Measurements from ENCODE around the gene TSNAX.
A peak's percentile ranks its signal among the peaks of the same experiment; 100 is the strongest.

The TSNAX gene

DNA sequence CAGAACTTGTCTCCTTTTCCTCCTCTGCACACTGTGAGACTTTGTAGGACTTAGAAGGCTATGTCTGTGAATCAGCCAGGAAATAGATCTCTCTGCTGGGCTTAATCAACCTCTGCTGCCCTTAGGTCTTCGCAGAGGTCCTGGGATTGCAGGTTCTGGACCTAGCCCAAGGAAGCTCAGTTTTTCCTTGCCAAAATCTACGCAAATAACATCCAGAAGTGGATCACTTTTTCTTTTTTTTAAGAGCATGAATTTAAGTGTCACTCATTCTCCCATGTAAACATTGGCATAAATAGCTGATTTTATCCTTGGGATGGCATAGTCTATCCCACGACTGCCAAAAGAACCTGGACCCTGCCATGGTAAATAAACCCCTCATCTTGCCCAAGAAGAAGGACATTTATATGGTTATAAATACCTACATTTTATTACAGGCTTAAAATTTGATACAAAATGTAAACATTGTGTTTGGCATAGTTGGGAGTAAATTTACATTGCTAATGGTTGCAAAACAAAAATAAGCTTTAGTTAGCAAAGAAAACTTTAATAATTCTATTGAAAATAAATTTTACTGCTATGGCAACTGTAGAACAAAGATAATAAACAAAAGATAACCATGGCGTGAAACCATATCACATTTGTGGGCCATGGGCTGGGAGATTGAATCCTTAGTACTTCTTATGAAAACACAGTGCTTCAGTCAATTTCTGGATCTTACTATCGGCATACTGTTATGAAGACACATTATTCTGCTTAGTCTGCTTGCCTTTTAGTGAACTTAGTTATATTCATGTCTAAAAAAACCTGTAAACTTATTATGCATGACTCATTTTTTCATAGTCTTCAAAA lies 73.6 kb downstream of the TSNAX start:
- DNase-seq (ENCODE audit: low read depth in 2 of 2) = no peak

DNA sequence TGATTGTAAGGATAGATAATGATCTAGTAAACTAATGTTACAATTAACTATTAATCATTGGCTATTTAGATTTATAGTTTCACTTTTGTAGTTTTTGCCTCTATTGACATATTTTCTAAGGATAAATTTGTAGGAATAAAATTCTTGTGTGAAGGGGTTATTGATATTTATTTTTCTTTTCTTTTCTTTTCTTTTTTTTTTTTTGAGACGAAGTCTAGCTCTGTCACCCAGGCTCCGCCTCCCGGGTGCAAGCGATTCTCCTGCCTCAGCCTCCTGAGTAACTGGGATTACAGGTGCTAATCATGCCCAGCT lies 74.2 kb downstream of the TSNAX start:
- DNase-seq (ENCODE audit: low read depth in 2 of 2) = no peak

DNA sequence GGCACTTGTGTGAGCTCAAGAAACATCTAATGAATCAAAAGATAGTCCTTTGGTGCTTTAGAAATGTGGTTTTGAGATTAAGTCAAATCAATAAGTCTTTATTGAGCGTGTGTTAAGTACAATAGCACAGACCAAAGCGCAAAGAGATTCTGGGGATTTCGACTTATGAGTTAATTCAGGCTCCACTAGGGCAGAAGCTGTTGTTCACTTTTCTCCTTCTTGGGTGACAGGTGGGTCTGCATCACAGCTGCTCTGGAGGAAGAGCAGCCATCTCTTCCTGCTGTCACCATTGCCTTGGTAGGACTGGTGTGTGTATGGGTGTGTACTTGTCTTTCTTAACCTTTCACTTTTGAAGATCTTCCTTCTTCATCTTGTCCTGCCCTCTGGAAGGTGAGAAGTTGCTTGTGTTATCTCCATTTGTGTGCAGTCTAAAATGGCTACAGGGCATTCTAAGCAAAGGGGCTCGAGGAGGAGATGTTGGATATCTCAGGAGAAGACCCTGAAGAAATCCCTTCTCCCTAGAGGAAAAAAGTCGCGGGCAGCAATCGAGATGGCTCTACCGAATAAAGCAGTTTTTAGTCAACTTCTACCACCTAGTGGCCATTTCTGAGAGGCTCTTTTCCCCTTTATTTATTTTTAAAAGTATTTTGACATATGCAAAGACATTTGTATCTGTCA lies 75.3 kb downstream of the TSNAX start:
- no peak for DNase-seq (ENCODE audit: low read depth in 2 of 2)

DNA sequence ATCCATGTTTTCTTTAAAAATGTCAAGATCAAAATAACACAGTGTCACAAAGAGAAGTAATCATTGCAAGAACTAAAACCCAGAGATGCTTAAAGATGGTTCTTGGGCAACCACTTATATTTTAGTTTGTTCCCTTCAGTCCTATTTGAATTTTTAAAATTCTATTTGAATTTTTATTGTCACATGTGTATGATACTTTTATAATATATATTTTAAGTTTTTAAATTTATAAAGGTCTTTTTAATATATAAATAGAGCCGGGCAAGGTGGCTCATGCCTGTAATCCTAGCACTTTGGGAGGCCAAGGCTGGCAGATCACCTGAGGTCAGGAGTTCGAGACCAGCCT lies 75.8 kb downstream of the TSNAX start:
- no peak for DNase-seq (ENCODE audit: low read depth in 2 of 2)

DNA sequence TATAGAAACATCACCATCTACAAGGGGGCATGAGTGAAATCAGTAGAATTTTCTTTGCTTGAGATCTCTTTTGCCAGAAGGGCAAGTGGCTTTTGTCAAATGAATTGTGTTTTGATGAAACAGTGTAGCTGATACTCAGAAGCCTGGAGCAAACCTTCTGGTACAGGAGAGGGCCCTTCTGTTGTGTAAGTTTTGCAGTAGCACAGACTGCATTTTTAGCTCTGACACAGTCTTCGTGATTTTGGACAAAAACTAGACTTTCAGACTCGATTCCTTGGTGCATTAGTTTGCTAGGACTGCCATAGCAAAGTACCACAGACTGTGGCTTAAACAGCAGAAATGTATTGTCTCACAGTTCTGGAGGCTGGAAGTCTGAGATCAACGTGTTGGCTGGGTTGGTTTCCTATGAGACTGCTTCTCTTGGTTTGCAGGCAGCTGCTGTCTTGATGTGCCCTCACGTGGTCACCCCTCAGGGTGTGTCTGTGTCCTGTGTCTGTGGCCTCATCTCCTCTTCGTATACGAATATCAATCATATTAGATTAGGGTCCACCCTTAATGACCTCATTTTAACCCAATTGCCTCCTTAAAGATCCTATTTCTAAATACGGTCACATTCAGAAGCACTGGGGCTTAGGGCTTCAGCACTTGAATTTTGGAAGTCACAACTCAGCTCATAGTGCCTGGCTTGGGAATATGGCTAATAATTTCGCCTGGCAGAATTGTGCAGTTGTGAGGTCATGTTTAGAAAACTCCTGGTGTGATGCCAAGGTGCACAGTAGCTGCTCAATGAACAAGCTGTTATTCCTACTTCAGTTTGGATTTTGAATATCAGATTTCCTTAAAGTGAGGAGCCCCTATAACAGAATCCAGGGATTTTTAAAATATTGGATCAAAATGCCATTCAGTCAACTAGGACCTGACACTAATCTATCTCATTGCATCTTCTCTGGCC lies 77.0 kb downstream of the TSNAX start:
- no peak for DNase-seq (ENCODE audit: low read depth in 2 of 2)

DNA sequence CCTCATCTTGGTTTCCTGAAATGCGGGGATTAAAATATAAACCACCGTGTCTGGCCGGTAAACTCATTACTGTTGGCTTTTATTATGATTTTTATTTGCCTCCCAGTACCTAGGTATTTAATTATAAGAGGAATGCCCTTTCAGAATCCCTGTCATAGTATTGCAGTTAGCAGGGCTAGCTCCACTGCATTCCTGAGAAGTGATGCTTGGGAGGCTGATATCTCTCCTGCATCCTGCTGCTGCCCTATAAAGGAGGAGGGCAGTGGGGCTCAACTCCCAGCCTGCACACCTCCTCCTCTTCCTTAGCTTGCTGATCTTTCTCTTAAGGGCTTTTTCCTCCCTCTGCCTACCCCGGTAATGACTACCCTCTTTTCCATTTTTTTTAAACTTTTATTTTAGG lies 78.2 kb downstream of the TSNAX start:
- DNase-seq (ENCODE audit: low read depth in 2 of 2) = no peak

DNA sequence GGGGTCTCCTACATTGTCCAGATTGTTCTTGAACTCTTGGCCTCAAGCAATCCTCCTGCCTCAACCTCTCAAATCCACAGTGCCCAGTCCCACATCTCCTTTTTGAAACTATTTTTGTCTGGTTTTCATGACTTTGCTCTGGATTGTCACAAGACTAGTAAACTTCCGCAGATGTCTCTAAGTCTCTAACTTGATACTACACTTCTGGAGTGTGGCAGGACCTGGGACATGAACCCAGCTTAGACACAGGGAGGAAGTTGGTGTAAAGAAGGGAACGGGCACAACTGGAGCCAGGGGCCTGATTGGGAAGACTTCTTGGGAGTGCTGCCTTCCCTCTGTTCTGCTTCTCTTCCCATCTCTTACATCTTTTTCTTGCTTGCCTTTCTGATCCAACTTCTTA lies 81.9 kb downstream of the TSNAX start:
- DNase-seq (ENCODE audit: low read depth in 2 of 2) = no peak

DNA sequence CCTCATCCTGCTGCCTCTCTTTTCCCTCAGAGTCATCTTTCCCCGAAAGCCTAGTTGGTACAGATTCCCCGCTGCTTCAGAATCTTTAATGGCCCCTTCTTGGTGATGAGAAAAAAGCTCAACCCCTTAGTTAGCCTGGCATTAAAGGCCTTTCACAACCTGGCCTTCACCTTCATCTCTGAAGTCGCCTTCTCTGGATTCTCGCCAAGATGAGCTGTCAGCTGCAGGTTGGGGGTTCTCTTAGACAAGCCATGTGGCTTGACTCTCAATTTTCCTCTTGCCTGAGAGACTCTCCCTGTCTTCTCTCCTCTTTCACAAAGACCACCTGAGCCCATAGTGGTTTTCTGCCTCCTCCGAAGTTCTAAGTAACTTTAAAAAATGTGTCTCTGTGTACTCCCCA lies 82.6 kb downstream of the TSNAX start:
- no peak for DNase-seq (ENCODE audit: low read depth in 2 of 2)

DNA sequence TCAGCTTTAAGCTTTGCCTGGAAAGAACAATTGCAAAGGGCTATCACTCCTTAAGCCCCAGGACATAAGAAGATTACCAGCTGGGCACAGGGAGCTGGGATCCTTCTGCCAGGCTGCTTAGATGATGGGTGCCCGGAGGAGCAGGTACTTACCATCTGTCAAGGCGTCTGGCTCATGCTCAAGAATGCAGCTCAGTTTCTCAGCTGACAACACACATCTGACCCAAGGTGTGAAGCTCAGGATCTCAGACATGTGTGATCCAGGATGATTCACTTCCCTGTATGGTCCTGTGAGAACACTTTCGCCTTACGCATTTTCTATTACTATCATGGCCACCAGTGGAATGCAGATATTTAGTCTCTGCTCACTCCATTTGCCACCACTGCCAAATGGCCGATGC lies 83.4 kb downstream of the TSNAX start:
- DNase-seq (ENCODE audit: low read depth in 2 of 2) = no peak

DNA sequence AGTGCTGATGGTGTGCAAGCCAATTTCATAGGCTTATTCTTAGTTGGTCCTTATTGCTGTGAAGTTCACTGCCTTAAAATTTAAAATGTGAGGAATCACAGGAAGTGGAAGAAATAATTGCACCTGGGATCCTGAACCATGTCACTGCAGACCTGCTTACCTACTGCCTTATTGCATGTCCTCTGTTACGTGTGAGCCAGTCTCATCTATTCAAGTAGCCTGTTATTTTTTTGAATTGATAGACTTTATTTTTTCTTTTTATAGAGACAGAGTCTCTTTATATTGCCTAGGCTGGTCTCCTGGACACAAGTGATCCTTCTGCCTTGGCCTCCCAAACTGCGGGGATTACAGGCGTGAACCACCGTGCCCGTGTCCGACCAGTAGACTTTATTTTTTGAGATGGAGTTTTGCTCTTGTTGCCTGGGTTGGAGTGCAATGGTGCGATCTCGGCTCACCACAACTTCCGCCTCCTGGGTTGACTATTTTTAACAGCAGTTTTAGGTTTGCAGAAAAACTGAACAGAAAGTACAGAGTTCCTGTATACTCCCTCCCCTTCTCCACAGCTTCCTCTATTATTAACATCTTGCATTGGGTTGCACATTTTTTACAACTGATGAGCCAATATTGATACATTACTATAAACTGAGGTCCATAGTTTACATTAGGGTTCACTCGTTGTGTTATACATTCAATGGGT lies 84.1 kb downstream of the TSNAX start:
- peak in 1 of 2 donors; percentile 17 for DNase-seq (ENCODE audit: low read depth in 2 of 2)

DNA sequence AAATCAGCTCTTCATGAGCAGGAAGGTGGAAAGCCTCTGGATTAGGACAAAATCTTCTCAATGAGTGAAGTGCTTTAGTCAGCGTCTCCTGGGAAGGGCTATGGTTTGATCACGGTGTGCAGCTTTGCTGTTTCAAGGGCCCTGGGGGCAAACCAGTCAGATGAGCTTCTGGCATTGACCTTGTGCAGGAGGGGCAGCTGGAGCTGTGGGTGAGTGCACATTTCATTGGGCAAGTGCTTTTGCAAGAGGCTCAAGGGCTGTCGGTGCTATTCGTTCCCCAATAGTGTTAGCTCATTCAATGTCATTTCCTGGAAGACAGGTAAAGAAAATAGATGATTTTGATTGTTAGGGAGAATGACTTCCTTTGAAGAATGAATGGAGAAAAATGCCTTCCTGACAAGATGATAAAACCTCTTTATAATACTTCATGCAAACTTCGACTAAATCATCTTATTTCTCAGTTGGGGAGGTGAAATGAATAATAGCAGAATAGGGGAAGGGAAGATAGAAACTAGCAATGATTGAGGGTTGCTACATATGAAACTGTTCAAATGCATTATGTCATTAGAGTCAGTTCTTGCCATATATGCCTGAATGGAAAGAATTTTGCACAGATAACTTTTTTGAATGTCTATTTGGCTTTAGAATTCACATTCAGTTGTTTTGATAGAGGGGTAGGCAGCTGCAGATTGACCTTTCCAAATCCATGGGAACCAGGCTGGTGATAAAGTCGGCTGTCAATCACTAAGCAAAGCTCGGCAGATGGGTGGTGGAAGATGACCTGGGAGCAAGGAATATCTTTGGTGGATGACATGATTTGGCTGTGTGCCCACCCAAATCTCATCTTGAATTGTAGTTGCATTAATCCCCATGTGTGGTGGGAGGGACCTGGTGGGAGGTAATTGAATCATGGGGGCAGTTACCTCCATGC lies 85.2 kb downstream of the TSNAX start:
- DNase-seq (ENCODE audit: low read depth in 2 of 2) = no peak

Data from stimulated activated CD8-positive, alpha-beta memory T cell treated with anti-CD3 and anti-CD28 coated beads, Interleukin-15, amount 100 ng/mL, for 4 hours (primary cell).